LNCAP (cell line): ENCODE measurements around the gene FOXP4.

ENCODE experiments used
- CTCF ChIP-seq: fragments of 450-650 bp; IDR thresholded peaks from 2 replicates; pipeline ENCODE4 v1.5.1; 2017; ENCODE audit warnings: mild to moderate bottlenecking

Gene FOXP4

GRCh38 chr6:41546475-41546865, 289 bp downstream of the FOXP4 start:
- TF ChIP-seq CTCF, result no peak

- no peak for TF ChIP-seq CTCF
Measured at GRCh38 chr6:41546866-41547798, 951 bp downstream of the FOXP4 start.

- TF ChIP-seq CTCF, result no peak
Measured at GRCh38 chr6:41547799-41548097, 1.6 kb downstream of the FOXP4 start.

- no peak for TF ChIP-seq CTCF
Measured at GRCh38 chr6:41548098-41548840, 2.1 kb downstream of the FOXP4 start.

- no peak for TF ChIP-seq CTCF
Measured at GRCh38 chr6:41548841-41549642, 2.9 kb downstream of the FOXP4 start.

GRCh38 chr6:41549673-41550072, 3.5 kb downstream of the FOXP4 start:
- TF ChIP-seq CTCF, result no peak

- TF ChIP-seq CTCF, result no peak
Measured at GRCh38 chr6:41551086-41551700, 5.0 kb downstream of the FOXP4 start.
